GM19193 (cell line): ENCODE results near the gene C11orf21.

Experiments
- POLR2A ChIP-seq: IDR thresholded peaks from 4 replicates; pipeline ENCODE4 v1.6.1; 2011; ENCODE audit not compliant: insufficient read depth, insufficient read length; ENCODE audit errors: extremely low read depth

Gene C11orf21

GRCh38 chr11:2263724-2264360 lies 37.9 kb downstream of the C11orf21 start:
- no peak for TF ChIP-seq POLR2A

- TF ChIP-seq POLR2A: no peak
Observed at GRCh38 chr11:2263071-2263565, 38.6 kb downstream of the C11orf21 start.

GRCh38 chr11:2262301-2263070 lies 39.2 kb downstream of the C11orf21 start:
- TF ChIP-seq POLR2A: no peak

GRCh38 chr11:2261436-2262230 lies 40.1 kb downstream of the C11orf21 start:
- no peak for TF ChIP-seq POLR2A

- TF ChIP-seq POLR2A: no peak
Observed at GRCh38 chr11:2260491-2261364, 41.0 kb downstream of the C11orf21 start.

GRCh38 chr11:2259897-2260451 lies 41.7 kb downstream of the C11orf21 start:
- no peak for TF ChIP-seq POLR2A

- TF ChIP-seq POLR2A: no peak
Observed at GRCh38 chr11:2259466-2259830, 42.3 kb downstream of the C11orf21 start.

- TF ChIP-seq POLR2A: no peak
Observed at GRCh38 chr11:2258501-2259465, 42.9 kb downstream of the C11orf21 start.

- no peak for TF ChIP-seq POLR2A
Observed at GRCh38 chr11:2256951-2257700, 44.6 kb downstream of the C11orf21 start.

GRCh38 chr11:2256293-2256913 lies 45.3 kb downstream of the C11orf21 start:
- no peak for TF ChIP-seq POLR2A

GRCh38 chr11:2252018-2252417 lies 49.7 kb downstream of the C11orf21 start:
- no peak for TF ChIP-seq POLR2A

GRCh38 chr11:2251138-2251537 lies 50.6 kb downstream of the C11orf21 start:
- TF ChIP-seq POLR2A: no peak

GRCh38 chr11:2250485-2250884 lies 51.2 kb downstream of the C11orf21 start:
- no peak for TF ChIP-seq POLR2A

GRCh38 chr11:2250041-2250440 lies 51.7 kb downstream of the C11orf21 start:
- TF ChIP-seq POLR2A: no peak
